Ovary (tissue), 3 donors: ENCODE measurements around the gene SDF2.

Experiments
- EP300 ChIP-seq: sonication (generic); formaldehyde crosslinking; IDR thresholded peaks from one replicate; pipeline ENCODE4 v1.6.1; 2017; ENCODE audit warnings: antibody characterized with exemption
- POLR2A ChIP-seq: fragments of 450-650 bp; IDR thresholded peaks from one replicate; pipeline ENCODE4 v1.6.1; 2017; ENCODE audit warnings: antibody characterized with exemption, mild to moderate bottlenecking, moderate library complexity
- TF ChIP-seq, protein P1 (sequence below), 3 donors: fragments of 450-650 bp in 2 of 3; fragments of 200-600 bp in 1 of 3; IDR thresholded peaks; one replicate each; pipeline versions ENCODE4 v1.5.1 to v1.8.0; 2016 to 2022; ENCODE audit warnings: antibody characterized with exemption in 3 of 3, mild to moderate bottlenecking in 1 of 3
- donor health status: DM: no; HTN: no; CAD: no.

DNA sequence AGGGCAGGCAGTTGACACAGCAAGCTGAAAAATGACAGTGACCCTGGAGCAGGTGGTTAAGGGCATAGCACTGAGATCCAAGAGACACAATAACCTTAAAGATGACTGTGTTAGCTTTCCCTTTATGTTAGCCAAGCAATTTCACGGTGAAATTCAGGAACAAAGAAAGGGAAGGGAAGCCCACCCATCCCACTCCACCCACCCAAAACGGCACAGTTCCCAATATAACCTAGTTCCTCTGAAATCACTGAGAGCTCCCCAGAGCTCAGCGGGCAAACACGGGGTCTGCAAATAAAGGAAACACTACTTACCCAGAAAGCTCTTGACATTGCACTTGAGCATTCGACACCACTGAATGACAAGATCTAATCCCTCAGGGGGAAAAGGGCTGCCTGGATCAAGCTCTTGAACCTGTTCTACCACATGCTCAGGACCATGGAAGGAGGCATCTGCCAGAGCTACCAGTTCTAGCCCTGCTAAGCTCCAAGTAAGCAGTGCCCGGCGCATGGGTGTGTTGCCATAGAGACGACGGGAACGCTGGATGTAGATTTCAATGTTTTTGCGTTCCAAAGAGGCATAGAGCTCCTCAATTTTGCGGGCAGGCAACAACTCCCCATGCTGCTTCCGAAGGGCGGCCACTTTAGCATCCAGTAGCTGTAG is 27.4 kb downstream of the SDF2 start:
- TF ChIP-seq, protein P1, sequence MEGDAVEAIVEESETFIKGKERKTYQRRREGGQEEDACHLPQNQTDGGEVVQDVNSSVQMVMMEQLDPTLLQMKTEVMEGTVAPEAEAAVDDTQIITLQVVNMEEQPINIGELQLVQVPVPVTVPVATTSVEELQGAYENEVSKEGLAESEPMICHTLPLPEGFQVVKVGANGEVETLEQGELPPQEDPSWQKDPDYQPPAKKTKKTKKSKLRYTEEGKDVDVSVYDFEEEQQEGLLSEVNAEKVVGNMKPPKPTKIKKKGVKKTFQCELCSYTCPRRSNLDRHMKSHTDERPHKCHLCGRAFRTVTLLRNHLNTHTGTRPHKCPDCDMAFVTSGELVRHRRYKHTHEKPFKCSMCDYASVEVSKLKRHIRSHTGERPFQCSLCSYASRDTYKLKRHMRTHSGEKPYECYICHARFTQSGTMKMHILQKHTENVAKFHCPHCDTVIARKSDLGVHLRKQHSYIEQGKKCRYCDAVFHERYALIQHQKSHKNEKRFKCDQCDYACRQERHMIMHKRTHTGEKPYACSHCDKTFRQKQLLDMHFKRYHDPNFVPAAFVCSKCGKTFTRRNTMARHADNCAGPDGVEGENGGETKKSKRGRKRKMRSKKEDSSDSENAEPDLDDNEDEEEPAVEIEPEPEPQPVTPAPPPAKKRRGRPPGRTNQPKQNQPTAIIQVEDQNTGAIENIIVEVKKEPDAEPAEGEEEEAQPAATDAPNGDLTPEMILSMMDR (IDR thresholded peaks at IDR 0.05) = no peak
- no peak for TF ChIP-seq POLR2A
- no peak for TF ChIP-seq EP300
